Neural cell (in vitro differentiated cells): Measurements from ENCODE around the gene DGKD. TPM values are rescaled to one million over a fixed set of nuclear protein-coding genes. Genes with fewer than 3 reads are reported as not detected.

ENCODE experiments used
- H2AFZ ChIP-seq: fragments of 200-600, 300-800 bp; sonication (generic), shearing (Covaris generic); 2 replicates; pipeline ENCODE4 v1.6.0; 2014; ENCODE audit warnings: low read depth, mild to moderate bottlenecking, antibody characterized with exemption, low read length, moderate library complexity
- H3F3A ChIP-seq: fragments of 200-600 bp; shearing (Covaris generic); 2 replicates; pipeline ENCODE4 v1.6.1; 2016; ENCODE audit warnings: mild to moderate bottlenecking, moderate library complexity, mixed read lengths, antibody characterized with exemption, low read length; ENCODE audit not compliant: insufficient read depth, poor library complexity, severe bottlenecking
- H3K27ac ChIP-seq: fragments of 200-600, 300-800 bp; sonication (generic), shearing (Covaris generic); 2 replicates; pipeline ENCODE4 v1.5.1; 2014; ENCODE audit warnings: mild to moderate bottlenecking, low read length, moderate library complexity
- H3K27me3 ChIP-seq: fragments of 300-800, 200-600 bp; sonication (generic), shearing (Covaris generic); 2 replicates; pipeline ENCODE4 v1.6.0; 2014; ENCODE audit warnings: mild to moderate bottlenecking, low read depth, low read length, moderate library complexity; ENCODE audit not compliant: insufficient read depth
- H3K36me3 ChIP-seq: fragments of 300-800, 200-600 bp; sonication (generic), shearing (Covaris generic); 2 replicates; pipeline ENCODE4 v1.5.1; 2014; ENCODE audit warnings: mild to moderate bottlenecking, antibody characterized with exemption, low read length, moderate library complexity; ENCODE audit not compliant: insufficient read depth
- H3K4me2 ChIP-seq: fragments of 300-800, 200-600 bp; sonication (generic), shearing (Covaris generic); 2 replicates; pipeline ENCODE4 v1.6.0; 2014; ENCODE audit warnings: mild to moderate bottlenecking, low read length
- H3K4me3 ChIP-seq: fragments of 300-800, 200-600 bp; sonication (generic), shearing (Covaris generic); 2 replicates; pipeline ENCODE4 v1.5.1; 2014; ENCODE audit warnings: mild to moderate bottlenecking, low read length, moderate library complexity
- H3K79me2 ChIP-seq: fragments of 200-600 bp; shearing (Covaris generic); replicated peaks from 2 replicates; pipeline ENCODE4 v1.6.0; 2014; ENCODE audit warnings: mild to moderate bottlenecking, low read length, moderate library complexity; ENCODE audit not compliant: insufficient read depth
- H3K9ac ChIP-seq: fragments of 300-800, 200-600 bp; sonication (generic), shearing (Covaris generic); 2 replicates; pipeline ENCODE4 v1.6.1; 2016; ENCODE audit warnings: mild to moderate bottlenecking, low read length, mixed read lengths
- H3K9me2 ChIP-seq: fragments of 200-600 bp; shearing (Covaris generic); 2 replicates; pipeline ENCODE4 v1.6.1; 2016; ENCODE audit warnings: mild to moderate bottlenecking, low read length, mixed read lengths; ENCODE audit not compliant: insufficient read depth
- H3K9me3 ChIP-seq: fragments of 200-600, 300-800 bp; sonication (generic), shearing (Covaris generic); 2 replicates; pipeline ENCODE4 v1.6.1; 2016; ENCODE audit warnings: mild to moderate bottlenecking, mixed run types, low read length, moderate library complexity, mixed read lengths
- H4K20me1 ChIP-seq: fragments of 200-600 bp; shearing (Covaris generic); 2 replicates; pipeline ENCODE4 v1.6.1; 2016; ENCODE audit warnings: mild to moderate bottlenecking, mixed run types; ENCODE audit not compliant: insufficient read depth
- EP300 ChIP-seq: fragments of 450-650 bp; conservative IDR thresholded peaks from 2 replicates; pipeline ENCODE4 v1.6.1; 2014; ENCODE audit warnings: antibody characterized with exemption, mild to moderate bottlenecking, moderate library complexity; ENCODE audit not compliant: poor library complexity, severe bottlenecking
- EZH2 ChIP-seq: fragments of 200-600, 300-800 bp; shearing (Covaris generic), sonication (generic); IDR thresholded peaks from 2 replicates; pipeline ENCODE4 v1.6.1; 2014; ENCODE audit warnings: antibody characterized with exemption, low read length, borderline replicate concordance, mild to moderate bottlenecking; ENCODE audit not compliant: insufficient read depth, poor library complexity, severe bottlenecking
- MXI1 ChIP-seq: fragments of 450-650 bp; conservative IDR thresholded peaks from 2 replicates; pipeline ENCODE4 v1.6.1; 2014; ENCODE audit warnings: antibody characterized with exemption, mild to moderate bottlenecking; ENCODE audit not compliant: poor library complexity, severe bottlenecking
- POLR2AphosphoS5 ChIP-seq: IDR thresholded peaks from 2 replicates; pipeline ENCODE4 v1.6.1; 2012
- RAD21 ChIP-seq: fragments of 450-650 bp; conservative IDR thresholded peaks from 2 replicates; pipeline ENCODE4 v1.6.1; 2014; ENCODE audit warnings: antibody characterized with exemption, mild to moderate bottlenecking, moderate library complexity
- REST ChIP-seq: IDR thresholded peaks from 2 replicates; pipeline ENCODE4 v1.6.1; 2012; ENCODE audit warnings: borderline replicate concordance
- SMC3 ChIP-seq: fragments of 450-650 bp; conservative IDR thresholded peaks from 2 replicates; pipeline ENCODE4 v1.6.1; 2014; ENCODE audit warnings: antibody characterized with exemption, mild to moderate bottlenecking, moderate library complexity; ENCODE audit not compliant: poor library complexity
- TAF1 ChIP-seq: IDR thresholded peaks from 2 replicates; pipeline ENCODE4 v1.6.1; 2012; ENCODE audit warnings: low read depth
- polyA minus RNA-seq: library from RNA; depleted of rRNA, polyadenylated mRNA; stranded (reverse); fragments of >200 nt; gene quantifications from 2 replicates; pipeline ENCODE4 v1.2.3, GENCODE V29; 2014
- polyA plus RNA-seq: library from polyadenylated mRNA; depleted of rRNA; stranded (reverse); fragments of >200 nt; gene quantifications from 2 replicates; pipeline ENCODE4 v1.2.3, GENCODE V29; 2014
- TF ChIP-seq, protein P1 (sequence below): fragments of 450-650 bp; IDR thresholded peaks from 2 replicates; pipeline ENCODE4 v1.5.1; 2014; ENCODE audit warnings: antibody characterized with exemption, mild to moderate bottlenecking, moderate library complexity; ENCODE audit not compliant: poor library complexity, severe bottlenecking

DGKD gene, protein sequence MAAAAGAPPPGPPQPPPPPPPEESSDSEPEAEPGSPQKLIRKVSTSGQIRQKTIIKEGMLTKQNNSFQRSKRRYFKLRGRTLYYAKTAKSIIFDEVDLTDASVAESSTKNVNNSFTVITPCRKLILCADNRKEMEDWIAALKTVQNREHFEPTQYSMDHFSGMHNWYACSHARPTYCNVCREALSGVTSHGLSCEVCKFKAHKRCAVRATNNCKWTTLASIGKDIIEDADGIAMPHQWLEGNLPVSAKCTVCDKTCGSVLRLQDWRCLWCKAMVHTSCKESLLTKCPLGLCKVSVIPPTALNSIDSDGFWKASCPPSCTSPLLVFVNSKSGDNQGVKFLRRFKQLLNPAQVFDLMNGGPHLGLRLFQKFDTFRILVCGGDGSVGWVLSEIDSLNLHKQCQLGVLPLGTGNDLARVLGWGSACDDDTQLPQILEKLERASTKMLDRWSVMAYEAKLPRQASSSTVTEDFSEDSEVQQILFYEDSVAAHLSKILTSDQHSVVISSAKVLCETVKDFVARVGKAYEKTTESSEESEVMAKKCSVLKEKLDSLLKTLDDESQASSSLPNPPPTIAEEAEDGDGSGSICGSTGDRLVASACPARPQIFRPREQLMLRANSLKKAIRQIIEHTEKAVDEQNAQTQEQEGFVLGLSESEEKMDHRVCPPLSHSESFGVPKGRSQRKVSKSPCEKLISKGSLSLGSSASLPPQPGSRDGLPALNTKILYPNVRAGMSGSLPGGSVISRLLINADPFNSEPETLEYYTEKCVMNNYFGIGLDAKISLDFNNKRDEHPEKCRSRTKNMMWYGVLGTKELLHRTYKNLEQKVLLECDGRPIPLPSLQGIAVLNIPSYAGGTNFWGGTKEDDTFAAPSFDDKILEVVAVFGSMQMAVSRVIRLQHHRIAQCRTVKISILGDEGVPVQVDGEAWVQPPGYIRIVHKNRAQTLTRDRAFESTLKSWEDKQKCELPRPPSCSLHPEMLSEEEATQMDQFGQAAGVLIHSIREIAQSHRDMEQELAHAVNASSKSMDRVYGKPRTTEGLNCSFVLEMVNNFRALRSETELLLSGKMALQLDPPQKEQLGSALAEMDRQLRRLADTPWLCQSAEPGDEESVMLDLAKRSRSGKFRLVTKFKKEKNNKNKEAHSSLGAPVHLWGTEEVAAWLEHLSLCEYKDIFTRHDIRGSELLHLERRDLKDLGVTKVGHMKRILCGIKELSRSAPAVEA
- polyA plus RNA-seq: 33.4 and 36.4 TPM in 2 replicates
- polyA minus RNA-seq: 59.0 and 64.3 TPM in 2 replicates

- H4K20me1 ChIP-seq: no peaks in the 10 kb centered on the region
Measured at GRCh38 chr2:233353769-233354499, at the start of gene DGKD. Gene DGKD, plus strand, starts transcription at chr2:233354494. Its CDS starts 25 bp downstream, at chr2:233354519.

More at GRCh38 chr2:233353769-233354499, at the start of gene DGKD:
- no peaks in the 10 kb centered on the region for H3F3A ChIP-seq
- peak within 1 kb of the TSS; percentile 85 for H3K4me3 ChIP-seq
- peak within 1 kb of the TSS; percentile 63 for H3K9ac ChIP-seq
- H3K79me2 ChIP-seq: peaks cover 16% of the 10 kb centered on the region
- peak within 1 kb of the TSS; percentile 43 for H2AFZ ChIP-seq
- TF ChIP-seq EZH2 (no peak), RAD21 (no peak), REST (no peak), POLR2AphosphoS5 (no peak), TAF1 (no peak), MXI1 (no peak), SMC3 (no peak), EP300 (no peak)
- TF ChIP-seq, protein P1, sequence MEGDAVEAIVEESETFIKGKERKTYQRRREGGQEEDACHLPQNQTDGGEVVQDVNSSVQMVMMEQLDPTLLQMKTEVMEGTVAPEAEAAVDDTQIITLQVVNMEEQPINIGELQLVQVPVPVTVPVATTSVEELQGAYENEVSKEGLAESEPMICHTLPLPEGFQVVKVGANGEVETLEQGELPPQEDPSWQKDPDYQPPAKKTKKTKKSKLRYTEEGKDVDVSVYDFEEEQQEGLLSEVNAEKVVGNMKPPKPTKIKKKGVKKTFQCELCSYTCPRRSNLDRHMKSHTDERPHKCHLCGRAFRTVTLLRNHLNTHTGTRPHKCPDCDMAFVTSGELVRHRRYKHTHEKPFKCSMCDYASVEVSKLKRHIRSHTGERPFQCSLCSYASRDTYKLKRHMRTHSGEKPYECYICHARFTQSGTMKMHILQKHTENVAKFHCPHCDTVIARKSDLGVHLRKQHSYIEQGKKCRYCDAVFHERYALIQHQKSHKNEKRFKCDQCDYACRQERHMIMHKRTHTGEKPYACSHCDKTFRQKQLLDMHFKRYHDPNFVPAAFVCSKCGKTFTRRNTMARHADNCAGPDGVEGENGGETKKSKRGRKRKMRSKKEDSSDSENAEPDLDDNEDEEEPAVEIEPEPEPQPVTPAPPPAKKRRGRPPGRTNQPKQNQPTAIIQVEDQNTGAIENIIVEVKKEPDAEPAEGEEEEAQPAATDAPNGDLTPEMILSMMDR: no peak
- H3K27ac ChIP-seq: peak within 1 kb of the TSS; percentile 35
- no peaks in the 10 kb centered on the region for H3K9me3 ChIP-seq
- peaks cover 3% of the 10 kb centered on the region for H3K27me3 ChIP-seq
- peak within 1 kb of the TSS; percentile 72 for H3K4me2 ChIP-seq
- H3K36me3 ChIP-seq: no peaks in the 10 kb centered on the region
- H3K9me2 ChIP-seq: no peaks in the 10 kb centered on the region
